ENCODE results near the gene RAB34. TPM values are rescaled to one million over a fixed set of nuclear protein-coding genes. Genes with fewer than 3 reads are reported as not detected.

Gene RAB34
- total and polyA plus RNA-seq, 2 donors (not counting 1 experiment from before 2014, with no cell fraction given) = 17.1 to 18.0 TPM

DNA sequence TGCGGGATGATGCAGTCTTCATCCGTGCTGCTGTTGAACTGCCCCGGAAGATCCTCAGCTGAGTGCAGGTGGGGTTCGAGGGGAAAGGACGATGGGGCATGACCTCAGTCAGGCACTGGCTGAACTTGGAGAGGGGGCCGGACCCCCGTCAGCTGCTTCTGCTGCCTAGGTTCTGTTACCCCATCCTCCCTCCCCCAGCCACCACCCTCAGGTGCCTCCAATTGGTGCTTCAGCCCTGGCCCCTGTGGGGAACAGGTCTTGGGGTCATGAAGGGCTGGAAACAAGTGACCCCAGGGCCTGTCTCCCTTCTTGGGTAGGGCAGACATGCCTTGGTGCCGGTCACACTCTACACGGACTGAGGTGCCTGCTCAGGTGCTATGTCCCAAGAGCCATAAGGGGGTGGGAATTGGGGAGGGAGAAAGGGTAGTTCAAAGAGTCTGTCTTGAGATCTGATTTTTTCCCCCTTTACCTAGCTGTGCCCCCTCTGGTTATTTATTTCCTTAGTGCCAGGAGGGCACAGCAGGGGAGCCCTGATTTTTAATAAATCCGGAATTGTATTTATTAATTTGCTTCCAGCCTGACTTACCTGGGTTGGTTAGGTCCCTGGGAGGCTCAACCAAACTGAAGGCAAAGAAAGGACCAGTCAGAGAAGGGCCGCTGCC is 32.0 kb upstream of the RAB34 start:
- H3K9ac ChIP-seq (ENCODE audit: low read length) = no peak overlapping the region
- H3K27me3 ChIP-seq (replicated peaks in 1 of 4; ENCODE audit: control extremely low read depth in 1 of 4, control insufficient read depth in 3 of 4, insufficient read depth in 4 of 4, low read length in 3 of 4) = no peaks in the 10 kb centered on the region
- no peak for TF ChIP-seq EZH2 (IDR thresholded peaks at IDR 0.05; ENCODE audit: borderline replicate concordance, insufficient read depth, low read depth, low read length, poor library complexity, severe bottlenecking)
- TF ChIP-seq CTCF (IDR thresholded peaks at IDR 0.05) = no peak
- POLR2A ChIA-PET = interaction anchor here (0.6 to 16.2 kb wide), 9 partner anchors 8 to 147 kb away, joined by 3 to 511 read pairs (median 5); partner anchors contain the start of genes FLOT2, NEK8, PROCA1 and RPL23A
- H3K27ac Mint-ChIP-seq = peak overlapping the region; percentile 67
- CTCF ChIA-PET = interaction anchor here (0.6 to 18.9 kb wide), 20 partner anchors 8 to 202 kb away, joined by 3 to 1020 read pairs (median 4); partner anchors contain the start of genes BLTP2, DHRS13, FLOT2 and NEK8
- no peak overlapping the region for H3K4me3 ChIP-seq (ENCODE audit: control extremely low read depth in 1 of 5, extremely low read depth in 1 of 5, insufficient read depth in 1 of 5, low read depth in 2 of 5, low read length in 4 of 5)
- H3K27me3 Mint-ChIP-seq = no peaks in the 10 kb centered on the region
- intact Hi-C loops (cut with micrococcal nuclease) = loop anchor here (1.0 to 5.0 kb wide), 2 partner anchors 22 to 32 kb away; partner anchors contain the start of genes RAB34 and RPL23A
- H3K27ac ChIP-seq (ENCODE audit: low read length in 2 of 2) = peak overlapping the region in 1 of 2 donors; percentile 42
- no peak for ATAC-seq (ENCODE audit: low read depth)
- WGBS (ENCODE audit: insufficient coverage) = 61% methylated on average over 7 of the region's 11 CpGs
- H3K4me3 Mint-ChIP-seq = no peak overlapping the region
- no peak for DNase-seq
- H3K79me2 ChIP-seq (ENCODE audit: control insufficient read depth, insufficient read depth, low read length) = peaks cover 57% of the 10 kb centered on the region
- peak overlapping the region; percentile 20 for H3K4me2 ChIP-seq (replicated peaks; ENCODE audit: low read depth, low read length, poor library complexity, severe bottlenecking)
- H3K36me3 ChIP-seq (replicated peaks in 1 of 2; ENCODE audit: control extremely low read depth in 1 of 2, control insufficient read depth in 1 of 2, extremely low read depth in 1 of 2, insufficient read depth in 2 of 2, low read length in 1 of 2) = peaks cover 0 to 63% of the 10 kb centered on the region in 2 experiments
- no peak overlapping the region for H2AFZ ChIP-seq (ENCODE audit: insufficient read depth, low read depth, low read length, poor library complexity, severe bottlenecking)
- peaks cover 78% of the 10 kb centered on the region for H4K20me1 ChIP-seq (ENCODE audit: control insufficient read depth, insufficient read depth, low read length, poor library complexity, severe bottlenecking)
- H3K9me3 ChIP-seq (ENCODE audit: control extremely low read depth in 1 of 3, control insufficient read depth in 2 of 3, insufficient read depth in 1 of 3, low read length in 2 of 3) = no peaks in the 10 kb centered on the region
- peaks cover 36 to 39% of the 10 kb centered on the region in 2 donors for H3K4me1 ChIP-seq (ENCODE audit: control insufficient read depth in 2 of 2, insufficient read depth in 2 of 2, low read length in 2 of 2)
- H3K9me3 Mint-ChIP-seq (ENCODE audit: insufficient read depth) = no peaks in the 10 kb centered on the region
- peaks cover 43% of the 10 kb centered on the region for H3K4me1 Mint-ChIP-seq
